ENCODE data around the gene FKBP1A.

Gene FKBP1A

DNA sequence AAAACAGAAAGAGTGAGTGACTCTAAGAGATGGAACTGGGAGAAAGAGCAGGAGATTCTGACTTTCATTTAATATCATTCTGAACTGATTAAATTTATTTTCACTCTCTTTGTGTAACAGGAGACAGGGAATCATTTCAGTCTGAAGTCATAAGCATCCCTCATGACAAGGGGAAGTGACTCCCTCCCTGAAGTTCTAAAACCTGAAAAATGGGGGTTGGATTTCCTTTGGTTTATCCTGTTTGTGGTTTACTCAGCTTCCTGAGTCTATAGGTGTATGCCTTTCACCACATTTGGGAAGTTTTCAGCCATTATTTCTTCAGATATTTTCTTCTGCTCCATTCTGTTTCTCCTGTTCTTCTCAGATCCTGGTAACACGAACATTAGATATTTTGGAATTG, 3.4 kb upstream of the FKBP1A start:
- peaks cover 6 to 8% of the 10 kb centered on the region in 2 donors for H3K27me3 ChIP-seq (ENCODE audit: control insufficient read depth in 1 of 2, insufficient read depth in 2 of 2, low read length in 2 of 2)
- peaks cover 18% of the 10 kb centered on the region for H3K4me1 ChIP-seq (ENCODE audit: control insufficient read depth, insufficient read depth, low read length)
- no peak overlapping the region for H3K9ac ChIP-seq (ENCODE audit: low read length in 2 of 2)
- H3K9me3 ChIP-seq (ENCODE audit: control insufficient read depth in 2 of 2, low read length in 2 of 2) = no peaks in the 10 kb centered on the region
- no peak overlapping the region for H3K27ac ChIP-seq (ENCODE audit: low read length)
- no peak overlapping the region for H3K4me3 ChIP-seq (ENCODE audit: low read length in 2 of 2)
- no peaks in the 10 kb centered on the region for H3K36me3 ChIP-seq (ENCODE audit: control insufficient read depth in 2 of 2, insufficient read depth in 2 of 2, low read length in 2 of 2)

GRCh38 chr20:1394686-1395085, 1.8 kb upstream of the FKBP1A start:
- H3K27ac ChIP-seq (ENCODE audit: low read length) = no peak overlapping the region
- no peak overlapping the region for H3K4me3 ChIP-seq (ENCODE audit: low read length in 2 of 2)
- H3K27me3 ChIP-seq (ENCODE audit: control insufficient read depth in 1 of 2, insufficient read depth in 2 of 2, low read length in 2 of 2) = peaks cover 4 to 8% of the 10 kb centered on the region in 2 donors
- peaks cover 31% of the 10 kb centered on the region for H3K4me1 ChIP-seq (ENCODE audit: control insufficient read depth, insufficient read depth, low read length)
- H3K36me3 ChIP-seq (ENCODE audit: control insufficient read depth in 2 of 2, insufficient read depth in 2 of 2, low read length in 2 of 2) = peaks cover 0 to 2% of the 10 kb centered on the region in 2 donors
- H3K9ac ChIP-seq (ENCODE audit: low read length in 2 of 2) = no peak overlapping the region
- H3K9me3 ChIP-seq (ENCODE audit: control insufficient read depth in 2 of 2, low read length in 2 of 2) = no peaks in the 10 kb centered on the region

DNA sequence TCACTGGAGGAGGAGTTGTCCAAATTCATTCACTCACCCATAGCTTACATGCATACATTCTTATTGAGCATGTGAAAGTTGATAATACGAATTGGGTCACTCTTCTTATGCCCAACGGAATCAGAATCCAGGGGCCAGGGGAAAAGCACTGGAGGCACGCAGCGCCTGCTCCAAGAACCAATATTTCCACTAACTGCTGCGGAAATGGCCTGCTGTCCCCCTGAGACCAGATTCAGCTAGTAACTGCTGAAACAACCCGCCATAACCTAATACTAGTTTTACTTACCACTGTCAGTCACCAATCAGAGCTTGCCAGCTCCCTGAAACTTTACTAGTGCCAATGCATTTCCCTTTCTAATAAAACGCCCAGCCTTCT, 641 bp upstream of the FKBP1A start:
- peaks cover 0 to 5% of the 10 kb centered on the region in 2 donors for H3K27me3 ChIP-seq (ENCODE audit: control insufficient read depth in 1 of 2, insufficient read depth in 2 of 2, low read length in 2 of 2)
- no peaks in the 10 kb centered on the region for H3K9me3 ChIP-seq (ENCODE audit: control insufficient read depth in 2 of 2, low read length in 2 of 2)
- H3K4me3 ChIP-seq (ENCODE audit: low read length in 2 of 2) = peak overlapping the region; percentile 85 to 93
- peaks cover 3% of the 10 kb centered on the region in 2 donors for H3K36me3 ChIP-seq (ENCODE audit: control insufficient read depth in 2 of 2, insufficient read depth in 2 of 2, low read length in 2 of 2)
- H3K27ac ChIP-seq (ENCODE audit: low read length) = peak overlapping the region; percentile 62
- peaks cover 42% of the 10 kb centered on the region for H3K4me1 ChIP-seq (ENCODE audit: control insufficient read depth, insufficient read depth, low read length)
- peak overlapping the region; percentile 56 to 95 for H3K9ac ChIP-seq (ENCODE audit: low read length in 2 of 2)

DNA sequence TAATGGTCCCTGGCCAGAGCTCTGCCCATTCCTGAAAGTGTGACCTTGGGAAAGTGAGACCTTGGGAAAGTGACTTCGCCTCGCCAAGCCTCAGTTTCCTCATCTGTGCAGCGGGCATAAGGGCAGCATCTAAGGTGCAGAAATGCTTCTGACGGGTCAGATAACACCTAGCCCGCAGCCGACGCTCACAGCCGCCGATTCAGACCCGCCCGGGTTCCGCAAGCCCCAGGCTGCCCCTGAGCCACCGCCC, 486 bp downstream of the FKBP1A start:
- Histone ChIP-seq H3K27me3 (ENCODE audit: control insufficient read depth in 1 of 2, insufficient read depth in 2 of 2, low read length in 2 of 2) (peaks cover 0 to 2% of the 10 kb centered on the region in 2 donors), H3K4me1 (ENCODE audit: control insufficient read depth, insufficient read depth, low read length) (peaks cover 45% of the 10 kb centered on the region), H3K9ac (ENCODE audit: low read length in 2 of 2) (peak overlapping the region; percentile 56 to 78), H3K27ac (ENCODE audit: low read length) (peak overlapping the region; percentile 62), H3K9me3 (ENCODE audit: control insufficient read depth in 2 of 2, low read length in 2 of 2) (no peaks in the 10 kb centered on the region), H3K36me3 (ENCODE audit: control insufficient read depth in 2 of 2, insufficient read depth in 2 of 2, low read length in 2 of 2) (peaks cover 3 to 6% of the 10 kb centered on the region in 2 donors), H3K4me3 (ENCODE audit: low read length in 2 of 2) (peak overlapping the region; percentile 85 to 93)

GRCh38 chr20:1391640-1392442, 1.0 kb downstream of the FKBP1A start:
- Histone ChIP-seq H3K27me3 (ENCODE audit: control insufficient read depth in 1 of 2, insufficient read depth in 2 of 2, low read length in 2 of 2) (no peaks in the 10 kb centered on the region), H3K4me3 (ENCODE audit: low read length in 2 of 2) (peak overlapping the region; percentile 85 to 93), H3K27ac (ENCODE audit: low read length) (peak overlapping the region; percentile 62), H3K36me3 (ENCODE audit: control insufficient read depth in 2 of 2, insufficient read depth in 2 of 2, low read length in 2 of 2) (peaks cover 3 to 6% of the 10 kb centered on the region in 2 donors), H3K4me1 (ENCODE audit: control insufficient read depth, insufficient read depth, low read length) (peaks cover 45% of the 10 kb centered on the region), H3K9me3 (ENCODE audit: control insufficient read depth in 2 of 2, low read length in 2 of 2) (no peaks in the 10 kb centered on the region), H3K9ac (ENCODE audit: low read length in 2 of 2) (peak overlapping the region; percentile 56 to 78)

GRCh38 chr20:1390581-1391403, 2.1 kb downstream of the FKBP1A start:
- Histone ChIP-seq H3K27ac (ENCODE audit: low read length) (no peak overlapping the region), H3K27me3 (ENCODE audit: control insufficient read depth in 1 of 2, insufficient read depth in 2 of 2, low read length in 2 of 2) (no peaks in the 10 kb centered on the region), H3K9me3 (ENCODE audit: control insufficient read depth in 2 of 2, low read length in 2 of 2) (no peaks in the 10 kb centered on the region), H3K9ac (ENCODE audit: low read length in 2 of 2) (peak overlapping the region; percentile 5 to 56), H3K36me3 (ENCODE audit: control insufficient read depth in 2 of 2, insufficient read depth in 2 of 2, low read length in 2 of 2) (peaks cover 6 to 7% of the 10 kb centered on the region in 2 donors), H3K4me3 (ENCODE audit: low read length in 2 of 2) (peak overlapping the region in 1 of 2 donors; percentile 93), H3K4me1 (ENCODE audit: control insufficient read depth, insufficient read depth, low read length) (peaks cover 48% of the 10 kb centered on the region)

- peaks cover 48% of the 10 kb centered on the region for H3K4me1 ChIP-seq (ENCODE audit: control insufficient read depth, insufficient read depth, low read length)
- H3K9me3 ChIP-seq (ENCODE audit: control insufficient read depth in 2 of 2, low read length in 2 of 2) = no peaks in the 10 kb centered on the region
- peaks cover 6 to 7% of the 10 kb centered on the region in 2 donors for H3K36me3 ChIP-seq (ENCODE audit: control insufficient read depth in 2 of 2, insufficient read depth in 2 of 2, low read length in 2 of 2)
- no peaks in the 10 kb centered on the region for H3K27me3 ChIP-seq (ENCODE audit: control insufficient read depth in 1 of 2, insufficient read depth in 2 of 2, low read length in 2 of 2)
- no peak overlapping the region for H3K27ac ChIP-seq (ENCODE audit: low read length)
- H3K9ac ChIP-seq (ENCODE audit: low read length in 2 of 2) = no peak overlapping the region
- peak overlapping the region in 1 of 2 donors; percentile 35 for H3K4me3 ChIP-seq (ENCODE audit: low read length in 2 of 2)
Measured at GRCh38 chr20:1389703-1390580, 2.9 kb downstream of the FKBP1A start.

DNA sequence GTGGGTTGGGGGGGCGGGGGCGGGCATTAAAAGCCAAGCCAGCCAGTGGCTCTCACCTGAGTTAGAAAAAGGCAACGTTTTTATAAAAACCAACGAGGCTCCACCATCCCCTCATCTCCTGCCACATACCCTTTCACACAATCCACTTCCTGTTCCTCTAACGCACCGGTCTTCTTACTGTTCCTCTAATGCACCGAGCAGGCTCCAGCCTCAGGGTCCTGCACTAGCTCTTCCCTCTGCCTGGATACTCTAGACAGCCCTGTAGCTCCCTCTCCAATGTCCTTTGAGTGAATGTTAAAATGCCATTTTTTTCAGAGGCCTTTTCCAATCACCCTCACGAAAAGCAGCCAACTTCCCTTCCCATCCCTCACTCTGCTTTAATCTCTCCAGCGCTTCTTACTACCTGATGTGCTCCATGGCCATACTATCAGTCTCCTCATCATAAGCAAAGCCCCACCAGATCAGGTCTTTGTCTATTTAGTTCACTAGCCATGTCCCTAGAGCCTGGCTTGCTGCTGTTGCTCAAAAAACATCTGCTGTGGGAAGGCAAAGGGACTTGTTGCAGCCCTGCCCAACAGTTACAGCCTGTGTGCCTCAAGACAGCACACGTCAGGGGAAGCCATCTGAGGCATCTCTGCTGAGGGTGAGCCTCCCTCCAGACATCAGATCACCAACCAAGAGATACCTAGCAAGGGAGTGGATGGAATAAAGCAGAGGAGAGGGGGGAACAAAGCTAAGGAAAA, 3.9 kb downstream of the FKBP1A start:
- H3K27ac ChIP-seq (ENCODE audit: low read length) = no peak overlapping the region
- H3K9ac ChIP-seq (ENCODE audit: low read length in 2 of 2) = peak overlapping the region; percentile 13 to 29
- peak overlapping the region in 1 of 2 donors; percentile 29 for H3K4me3 ChIP-seq (ENCODE audit: low read length in 2 of 2)
- H3K4me1 ChIP-seq (ENCODE audit: control insufficient read depth, insufficient read depth, low read length) = peaks cover 48% of the 10 kb centered on the region
- no peaks in the 10 kb centered on the region for H3K9me3 ChIP-seq (ENCODE audit: control insufficient read depth in 2 of 2, low read length in 2 of 2)
- H3K27me3 ChIP-seq (ENCODE audit: control insufficient read depth in 1 of 2, insufficient read depth in 2 of 2, low read length in 2 of 2) = no peaks in the 10 kb centered on the region
- peaks cover 6 to 7% of the 10 kb centered on the region in 2 donors for H3K36me3 ChIP-seq (ENCODE audit: control insufficient read depth in 2 of 2, insufficient read depth in 2 of 2, low read length in 2 of 2)

GRCh38 chr20:1388253-1388652, 4.6 kb downstream of the FKBP1A start:
- H3K9me3 ChIP-seq (ENCODE audit: control insufficient read depth in 2 of 2, low read length in 2 of 2) = no peaks in the 10 kb centered on the region
- H3K27ac ChIP-seq (ENCODE audit: low read length) = no peak overlapping the region
- H3K9ac ChIP-seq (ENCODE audit: low read length in 2 of 2) = no peak overlapping the region
- peaks cover 6 to 7% of the 10 kb centered on the region in 2 donors for H3K36me3 ChIP-seq (ENCODE audit: control insufficient read depth in 2 of 2, insufficient read depth in 2 of 2, low read length in 2 of 2)
- no peak overlapping the region for H3K4me3 ChIP-seq (ENCODE audit: low read length in 2 of 2)
- no peaks in the 10 kb centered on the region for H3K27me3 ChIP-seq (ENCODE audit: control insufficient read depth in 1 of 2, insufficient read depth in 2 of 2, low read length in 2 of 2)
- peaks cover 43% of the 10 kb centered on the region for H3K4me1 ChIP-seq (ENCODE audit: control insufficient read depth, insufficient read depth, low read length)

DNA sequence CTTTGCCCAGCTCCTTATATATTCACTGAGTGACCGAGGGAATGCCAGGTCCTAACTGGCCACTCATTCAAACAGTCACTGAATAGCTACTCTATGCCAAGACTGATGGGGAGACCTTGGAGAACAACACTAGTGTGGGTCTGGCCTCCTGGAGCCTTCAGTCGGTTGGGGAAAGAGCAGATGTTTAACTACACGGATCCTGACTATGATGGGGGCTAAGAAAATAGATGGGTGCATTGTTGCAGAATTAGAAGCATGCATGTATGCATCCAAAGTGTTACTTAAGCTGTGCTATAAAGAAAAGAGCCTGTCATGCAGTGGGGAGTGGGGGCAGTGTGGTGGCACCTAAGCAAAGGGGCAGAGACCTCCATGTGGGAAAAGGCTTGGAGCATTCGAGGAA, 6.5 kb downstream of the FKBP1A start:
- Histone ChIP-seq H3K27ac (ENCODE audit: low read length) (no peak overlapping the region), H3K36me3 (ENCODE audit: control insufficient read depth in 2 of 2, insufficient read depth in 2 of 2, low read length in 2 of 2) (peaks cover 6 to 7% of the 10 kb centered on the region in 2 donors), H3K9me3 (ENCODE audit: control insufficient read depth in 2 of 2, low read length in 2 of 2) (no peaks in the 10 kb centered on the region), H3K4me1 (ENCODE audit: control insufficient read depth, insufficient read depth, low read length) (peaks cover 44% of the 10 kb centered on the region), H3K4me3 (ENCODE audit: low read length in 2 of 2) (no peak overlapping the region), H3K27me3 (ENCODE audit: control insufficient read depth in 1 of 2, insufficient read depth in 2 of 2, low read length in 2 of 2) (no peaks in the 10 kb centered on the region), H3K9ac (ENCODE audit: low read length in 2 of 2) (no peak overlapping the region)
